Stimulated activated CD8-positive, alpha-beta memory T cell treated with anti-CD3 and anti-CD28 coated beads, Interleukin-15, amount 100 ng/mL, for 48 hours (primary cell): ENCODE results near the gene RTN4RL2.

Source experiments
- DNase-seq, 2 donors: peaks; one replicate each; pipeline ENCODE4 v3.0.0-alpha.2; 2020; ENCODE audit warnings: low read depth in 2 of 2

RTN4RL2 gene

GRCh38 chr11:57481315-57481714 lies 21.0 kb downstream of the RTN4RL2 start:
- no peak for DNase-seq

GRCh38 chr11:57481915-57482781 lies 21.8 kb downstream of the RTN4RL2 start:
- no peak for DNase-seq

DNA sequence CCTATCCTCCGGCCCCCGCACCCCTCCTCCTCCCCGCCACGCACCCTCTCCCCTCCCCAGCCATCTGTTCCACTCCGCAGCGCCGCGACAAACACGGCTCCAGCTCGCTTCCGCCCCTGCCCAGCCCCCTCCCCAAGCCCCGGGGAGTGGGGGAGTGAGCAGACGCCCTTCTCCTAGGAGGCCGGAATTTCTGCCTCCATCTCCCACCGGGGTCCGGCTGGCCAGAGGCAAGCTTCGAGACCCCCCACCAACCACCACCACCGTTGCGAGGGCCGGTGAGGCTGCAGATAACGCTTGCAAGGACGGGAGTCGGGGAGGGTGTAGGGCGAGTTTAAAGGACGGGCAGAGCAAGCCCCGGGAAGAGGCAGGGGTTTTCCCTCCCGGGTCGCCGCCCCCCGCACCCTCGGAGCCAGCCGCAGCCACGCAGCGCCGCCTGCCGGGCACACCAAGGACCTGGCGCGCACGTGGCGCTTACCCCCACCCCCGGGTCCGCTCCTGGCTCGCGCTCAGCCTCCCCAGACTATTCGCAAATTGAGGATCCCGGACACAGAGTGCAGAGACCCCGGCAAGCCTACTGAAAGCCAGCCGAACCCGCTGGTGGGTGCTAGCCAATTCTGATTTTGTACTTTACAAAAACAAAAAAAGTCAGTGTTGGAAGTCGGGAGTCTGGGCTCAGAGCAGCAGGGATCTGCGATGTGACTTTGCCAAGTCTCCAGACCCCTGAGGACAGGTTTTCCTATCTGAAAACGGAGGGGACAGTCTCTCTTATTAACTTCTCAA lies 22.6 kb downstream of the RTN4RL2 start:
- DNase-seq: peak; percentile 52 to 60

- DNase-seq: no peak
These were observed 23.2 kb downstream of the RTN4RL2 start for GRCh38 chr11:57483562-57483918.

- no peak for DNase-seq
These were observed 23.9 kb downstream of the RTN4RL2 start for GRCh38 chr11:57484141-57484710.

GRCh38 chr11:57485217-57485990 lies 25.1 kb downstream of the RTN4RL2 start:
- DNase-seq: no peak

DNA sequence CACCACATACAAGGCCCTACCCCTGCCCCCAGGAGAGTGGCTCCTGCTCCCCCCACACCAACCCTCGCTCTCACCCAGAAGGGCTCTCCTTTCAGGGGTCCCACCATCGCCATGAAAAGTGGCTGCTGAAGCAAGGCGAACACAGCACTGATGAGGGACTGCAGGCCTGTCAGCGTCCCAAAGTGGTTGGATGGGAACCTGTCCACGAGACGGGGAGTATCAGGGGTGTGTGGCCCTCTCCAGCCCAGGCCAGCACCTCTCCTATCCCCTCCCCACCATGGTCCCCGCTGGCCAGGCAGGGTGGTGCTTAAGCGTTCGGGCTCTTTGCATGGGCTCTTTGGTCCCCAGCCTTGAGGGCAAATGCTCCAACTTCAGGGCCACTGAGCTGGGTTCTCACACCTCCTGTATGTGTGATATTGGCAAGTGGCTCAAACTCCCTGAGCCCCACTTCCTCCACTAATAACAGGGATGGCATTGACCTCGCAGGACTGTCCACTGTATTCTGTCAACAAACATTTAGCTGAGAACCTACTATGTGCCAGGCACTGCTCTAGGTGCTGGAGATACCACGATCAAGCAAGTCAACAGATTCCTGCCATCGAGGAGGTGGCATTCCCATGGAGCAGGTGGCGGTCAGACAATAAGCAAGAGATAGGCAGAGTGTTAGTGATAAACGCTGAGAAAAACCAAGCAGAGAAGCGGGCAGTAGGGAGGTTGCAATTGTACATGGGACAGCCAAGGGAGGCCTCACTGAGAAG lies 26.9 kb downstream of the RTN4RL2 start:
- no peak for DNase-seq

- no peak for DNase-seq
These were observed 27.8 kb downstream of the RTN4RL2 start for GRCh38 chr11:57487920-57488659.

DNA sequence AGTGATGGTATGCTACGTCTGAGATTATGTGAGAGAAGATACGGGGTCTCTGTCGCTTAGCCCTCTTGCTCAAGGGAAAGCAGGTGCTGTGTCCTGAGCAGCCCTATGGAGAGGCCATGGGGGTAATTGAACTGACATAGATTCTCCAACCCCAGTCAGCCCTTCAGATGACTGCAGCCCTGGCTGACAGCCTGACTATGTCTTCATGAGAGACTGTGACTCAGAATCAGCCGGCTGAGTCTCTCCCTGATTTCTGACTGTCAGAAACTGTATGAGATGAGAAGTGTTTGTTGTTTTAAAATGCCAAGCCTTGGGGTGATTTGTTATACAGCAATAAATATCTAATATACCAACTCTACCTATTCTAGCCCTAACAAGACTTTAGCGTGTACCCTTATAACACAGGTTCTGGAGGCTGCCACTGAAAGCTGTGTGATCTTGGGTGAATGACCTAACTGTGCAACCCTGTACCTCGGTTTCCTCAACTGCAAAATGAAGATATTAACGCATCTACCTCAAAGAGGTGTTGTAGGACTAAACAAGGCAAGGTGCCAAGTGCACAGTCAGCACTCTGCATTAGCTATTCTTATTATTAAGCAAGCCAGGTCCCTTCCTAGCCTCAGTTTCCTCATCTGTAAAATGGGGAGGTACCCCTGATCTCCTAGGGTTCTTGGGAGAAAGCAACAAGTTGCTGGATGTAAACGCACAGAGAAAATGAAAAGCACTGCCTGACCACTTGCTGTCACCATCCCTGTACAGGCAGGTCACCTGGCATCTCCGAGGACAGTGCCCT lies 30.3 kb downstream of the RTN4RL2 start:
- DNase-seq: no peak

- DNase-seq: peak; percentile 37 to 51
These were observed 31.2 kb downstream of the RTN4RL2 start for GRCh38 chr11:57491371-57492061.

GRCh38 chr11:57493507-57494503 lies 33.5 kb downstream of the RTN4RL2 start:
- peak; percentile 59 to 65 for DNase-seq

- no peak for DNase-seq
These were observed 35.9 kb downstream of the RTN4RL2 start for GRCh38 chr11:57496109-57496820.

DNA sequence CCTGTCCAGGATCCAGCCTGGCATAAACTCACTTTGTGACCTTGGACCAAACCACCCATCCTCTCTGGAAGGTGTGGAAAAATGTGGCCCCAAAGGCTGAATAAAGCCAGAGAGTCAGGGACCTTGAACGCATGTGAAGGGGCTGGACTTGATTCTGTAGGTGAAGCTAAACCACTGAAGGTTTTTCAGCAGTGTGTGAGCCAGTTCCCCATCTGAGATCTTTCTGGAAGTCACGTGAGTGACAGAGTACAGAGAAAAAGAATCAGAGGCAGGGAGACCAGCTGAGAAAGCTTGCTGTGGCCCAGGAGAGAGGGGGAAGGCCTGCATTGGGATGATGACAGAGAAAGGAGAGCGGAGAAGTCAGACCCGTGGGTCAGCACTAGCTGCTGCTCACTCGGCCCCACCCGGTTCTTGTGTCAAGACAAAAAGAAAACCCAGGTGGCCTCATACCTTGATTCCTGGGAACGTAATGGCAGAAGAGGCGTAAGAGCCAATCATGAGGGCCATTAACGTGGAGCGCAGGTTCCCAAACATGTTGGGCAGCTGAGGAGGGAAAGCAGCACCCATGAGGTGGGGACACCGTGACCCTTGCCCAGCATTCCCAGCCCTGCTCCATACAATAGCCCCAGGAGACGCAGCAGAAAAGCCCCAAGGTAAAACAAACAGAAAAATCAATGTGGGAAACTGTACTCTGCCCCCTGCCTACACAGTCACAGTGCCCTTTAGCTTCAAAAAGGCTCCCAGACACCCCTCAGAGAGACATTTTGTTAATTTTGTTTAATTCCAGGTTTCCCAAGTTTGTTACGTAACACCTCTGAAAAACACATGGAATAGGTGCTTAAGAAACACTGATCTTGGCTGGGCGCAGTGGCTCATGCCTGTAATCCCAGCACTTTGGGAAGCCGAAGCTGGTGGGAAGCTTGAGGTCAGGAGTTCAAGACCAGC lies 37.2 kb downstream of the RTN4RL2 start:
- no peak for DNase-seq

DNA sequence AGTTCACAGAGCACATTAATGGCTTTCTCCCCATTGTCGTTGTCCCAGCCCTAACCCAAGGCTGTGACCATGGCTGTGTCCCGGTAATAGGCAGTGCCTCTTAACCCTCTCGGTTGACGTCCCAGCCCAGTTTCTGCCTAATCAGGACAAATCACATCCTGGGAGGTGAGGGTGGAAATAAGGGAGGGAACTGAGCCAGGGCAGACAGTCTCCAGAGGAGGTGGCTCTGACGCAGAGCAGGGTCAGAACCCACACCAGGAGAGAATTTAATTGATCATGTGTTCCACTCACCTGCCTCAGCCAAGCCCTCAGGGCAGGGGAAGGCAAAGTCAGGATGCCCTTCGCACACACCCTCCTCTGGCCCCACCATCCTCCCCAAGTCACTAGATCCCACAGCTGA lies 38.2 kb downstream of the RTN4RL2 start:
- DNase-seq: no peak

DNA sequence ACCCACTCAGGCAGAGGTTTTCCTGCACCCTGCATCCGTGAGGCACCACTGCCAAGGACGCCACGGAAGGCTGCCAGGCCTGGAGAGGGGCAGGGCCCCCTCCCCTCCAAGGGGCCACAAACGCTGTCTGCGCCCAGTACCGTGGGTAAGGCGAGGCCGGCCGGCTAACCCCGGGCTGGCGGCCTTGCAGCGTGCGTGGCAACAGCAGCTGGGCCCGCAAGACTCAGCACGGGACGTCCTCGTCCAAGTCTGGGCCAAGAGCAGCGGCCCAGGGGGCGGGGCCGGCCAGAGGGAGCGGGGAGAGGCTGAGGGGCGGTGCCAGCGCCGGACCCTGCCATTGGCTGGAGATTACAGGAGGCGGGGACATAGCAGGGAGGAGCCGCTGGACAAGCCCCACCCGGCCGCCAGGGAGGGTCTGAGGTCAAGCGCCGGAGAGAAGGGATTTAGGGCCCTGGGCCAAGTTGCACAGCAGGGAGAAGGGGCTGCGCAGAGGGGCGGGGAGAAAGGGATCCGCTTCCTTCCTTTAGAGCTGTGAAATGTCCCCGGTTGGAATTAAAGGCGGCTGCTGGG lies 39.2 kb downstream of the RTN4RL2 start:
- peak; percentile 41 to 50 for DNase-seq
